ENCODE results near the gene CXCL14.

DNA sequence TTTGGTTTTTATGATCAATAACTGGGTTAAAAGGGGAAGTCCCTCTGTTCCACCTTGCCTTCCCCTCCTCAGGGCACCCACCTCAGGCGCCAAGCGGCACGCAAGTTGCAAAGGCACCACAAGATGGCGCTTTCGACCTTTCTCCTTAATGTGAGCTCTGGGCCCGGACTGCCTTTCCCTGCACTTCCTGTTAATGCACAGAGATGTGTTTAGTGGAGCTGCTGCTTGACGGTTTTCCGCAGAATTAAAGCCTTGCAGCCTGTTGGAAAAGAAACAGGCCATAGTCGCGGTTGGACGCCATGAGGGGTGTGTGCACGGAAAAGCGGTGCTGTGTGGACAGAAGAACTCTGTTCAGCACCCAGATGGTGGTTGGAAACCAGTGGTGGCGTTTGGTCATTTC is 17.9 kb downstream of the CXCL14 start:
- TF ChIP-seq, protein P1, sequence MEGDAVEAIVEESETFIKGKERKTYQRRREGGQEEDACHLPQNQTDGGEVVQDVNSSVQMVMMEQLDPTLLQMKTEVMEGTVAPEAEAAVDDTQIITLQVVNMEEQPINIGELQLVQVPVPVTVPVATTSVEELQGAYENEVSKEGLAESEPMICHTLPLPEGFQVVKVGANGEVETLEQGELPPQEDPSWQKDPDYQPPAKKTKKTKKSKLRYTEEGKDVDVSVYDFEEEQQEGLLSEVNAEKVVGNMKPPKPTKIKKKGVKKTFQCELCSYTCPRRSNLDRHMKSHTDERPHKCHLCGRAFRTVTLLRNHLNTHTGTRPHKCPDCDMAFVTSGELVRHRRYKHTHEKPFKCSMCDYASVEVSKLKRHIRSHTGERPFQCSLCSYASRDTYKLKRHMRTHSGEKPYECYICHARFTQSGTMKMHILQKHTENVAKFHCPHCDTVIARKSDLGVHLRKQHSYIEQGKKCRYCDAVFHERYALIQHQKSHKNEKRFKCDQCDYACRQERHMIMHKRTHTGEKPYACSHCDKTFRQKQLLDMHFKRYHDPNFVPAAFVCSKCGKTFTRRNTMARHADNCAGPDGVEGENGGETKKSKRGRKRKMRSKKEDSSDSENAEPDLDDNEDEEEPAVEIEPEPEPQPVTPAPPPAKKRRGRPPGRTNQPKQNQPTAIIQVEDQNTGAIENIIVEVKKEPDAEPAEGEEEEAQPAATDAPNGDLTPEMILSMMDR (conservative IDR thresholded peaks at IDR 0.05; ENCODE audit: low read depth, low read length) = peak; percentile 91
- TF ChIP-seq EZH2 (IDR thresholded peaks at IDR 0.05; ENCODE audit: borderline replicate concordance, low read depth, low read length, poor library complexity, severe bottlenecking) = no peak
